ENCODE results near the gene LACTBL1.

The LACTBL1 gene

DNA sequence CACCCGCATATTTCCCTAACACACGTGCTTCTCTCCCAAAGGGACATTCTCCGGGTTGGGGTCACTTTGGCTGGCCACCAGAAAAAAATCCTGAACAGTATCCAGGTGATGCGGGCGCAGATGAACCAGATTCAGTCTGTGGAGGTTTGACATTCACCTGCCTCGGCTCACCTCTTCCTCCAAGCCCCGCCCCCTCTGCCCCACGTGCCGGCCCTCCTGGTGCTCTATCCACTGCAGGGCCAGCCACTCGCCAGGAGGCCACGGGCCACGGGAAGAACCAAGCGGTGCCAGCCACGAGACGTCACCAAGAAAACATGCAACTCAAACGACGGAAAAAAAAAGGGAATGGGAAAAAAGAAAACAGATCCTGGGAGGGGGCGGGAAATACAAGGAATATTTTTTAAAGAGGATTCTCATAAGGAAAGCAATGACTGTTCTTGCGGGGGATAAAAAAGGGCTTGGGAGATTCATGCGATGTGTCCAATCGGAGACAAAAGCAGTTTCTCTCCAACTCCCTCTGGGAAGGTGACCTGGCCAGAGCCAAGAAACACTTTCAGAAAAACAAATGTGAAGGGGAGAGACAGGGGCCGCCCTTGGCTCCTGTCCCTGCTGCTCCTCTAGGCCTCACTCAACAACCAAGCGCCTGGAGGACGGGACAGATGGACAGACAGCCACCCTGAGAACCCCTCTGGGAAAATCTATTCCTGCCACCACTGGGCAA is 59.1 kb downstream of the LACTBL1 start:
- DNase-seq (ENCODE audit: low spot score), result no peak

DNA sequence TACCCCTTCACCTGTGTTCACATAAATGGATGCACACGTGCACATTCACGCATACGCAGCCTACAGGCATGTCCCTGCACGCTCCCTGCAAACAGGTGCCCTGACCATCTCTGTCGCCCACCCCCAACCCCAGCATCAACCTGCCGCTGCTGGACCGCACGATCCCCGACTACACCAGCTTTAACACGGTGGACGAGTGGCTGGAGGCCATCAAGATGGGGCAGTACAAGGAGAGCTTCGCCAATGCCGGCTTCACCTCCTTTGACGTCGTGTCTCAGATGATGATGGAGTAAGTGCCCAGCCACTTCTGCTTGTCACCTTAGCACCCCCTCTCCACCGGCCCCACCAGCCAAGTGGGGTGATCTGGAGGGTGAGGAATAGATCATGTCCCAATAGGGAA is 60.4 kb downstream of the LACTBL1 start:
- DNase-seq (ENCODE audit: low spot score), result no peak

DNA sequence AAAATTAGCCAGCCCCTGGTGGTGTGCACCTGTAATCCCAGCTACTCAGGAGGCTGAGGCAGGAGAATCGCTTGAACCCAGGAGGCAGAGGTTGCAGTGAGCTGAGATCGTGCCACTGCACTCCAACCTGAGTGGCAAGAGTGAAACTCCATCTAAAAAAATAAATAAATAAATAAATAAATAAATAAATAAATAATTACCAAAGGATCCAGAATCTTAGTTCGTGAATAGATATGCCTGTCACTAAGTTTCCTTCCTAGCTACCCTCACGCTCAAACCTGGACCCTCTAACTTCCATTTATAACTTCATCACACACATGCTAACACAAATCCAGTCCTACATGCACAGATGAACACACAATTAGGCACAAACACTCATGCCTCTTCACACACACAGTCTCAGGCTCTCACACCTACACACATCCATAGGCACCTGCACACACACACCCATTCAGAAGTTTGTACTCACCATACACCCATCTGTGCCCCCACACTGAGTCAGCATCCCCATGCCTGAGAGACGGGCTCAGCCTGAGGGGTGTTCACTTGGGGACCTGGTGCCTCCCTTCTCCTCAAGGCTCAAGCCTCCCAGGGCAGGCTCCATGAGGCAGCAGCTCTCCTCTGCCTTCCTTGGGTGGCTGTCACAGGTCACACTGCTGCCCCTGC is 61.5 kb downstream of the LACTBL1 start:
- no peak for DNase-seq (ENCODE audit: low spot score)

DNA sequence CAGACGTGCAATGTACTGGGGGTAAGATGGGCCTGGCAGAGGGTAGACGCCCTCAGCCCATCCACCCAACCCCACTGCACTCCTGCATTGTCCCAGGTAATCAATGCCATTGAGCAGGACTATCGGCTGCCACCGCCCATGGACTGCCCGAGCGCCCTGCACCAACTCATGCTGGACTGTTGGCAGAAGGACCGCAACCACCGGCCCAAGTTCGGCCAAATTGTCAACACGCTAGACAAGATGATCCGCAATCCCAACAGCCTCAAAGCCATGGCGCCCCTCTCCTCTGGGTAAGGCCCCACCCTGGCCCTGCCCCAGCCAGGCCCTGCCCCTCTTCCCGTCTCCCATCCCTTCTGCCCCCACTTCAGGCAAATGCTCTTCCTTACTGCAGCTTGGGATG is 62.4 kb downstream of the LACTBL1 start:
- DNase-seq (ENCODE audit: low spot score), result no peak

DNA sequence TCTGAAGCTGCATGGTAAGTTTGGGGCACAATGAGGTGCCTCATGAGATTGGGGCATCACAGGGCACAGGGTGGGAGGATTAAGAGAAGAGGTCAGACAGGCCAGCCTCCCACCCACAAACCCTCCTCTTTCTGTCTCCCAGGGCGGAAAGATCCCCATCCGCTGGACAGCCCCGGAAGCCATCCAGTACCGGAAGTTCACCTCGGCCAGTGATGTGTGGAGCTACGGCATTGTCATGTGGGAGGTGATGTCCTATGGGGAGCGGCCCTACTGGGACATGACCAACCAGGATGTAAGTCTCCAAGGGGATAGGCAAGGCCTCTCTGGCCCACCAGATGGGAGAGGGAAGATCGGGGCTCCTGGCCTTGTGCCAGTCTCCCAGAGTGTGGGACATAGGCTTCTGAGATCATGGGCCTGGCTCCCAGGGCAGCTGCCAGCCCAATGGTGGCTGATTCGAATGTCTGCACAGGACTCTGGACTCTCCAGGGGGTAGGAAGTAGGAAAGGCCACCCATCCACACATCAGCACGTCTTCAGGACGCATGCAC is 63.7 kb downstream of the LACTBL1 start:
- DNase-seq (ENCODE audit: low spot score), result no peak

DNA sequence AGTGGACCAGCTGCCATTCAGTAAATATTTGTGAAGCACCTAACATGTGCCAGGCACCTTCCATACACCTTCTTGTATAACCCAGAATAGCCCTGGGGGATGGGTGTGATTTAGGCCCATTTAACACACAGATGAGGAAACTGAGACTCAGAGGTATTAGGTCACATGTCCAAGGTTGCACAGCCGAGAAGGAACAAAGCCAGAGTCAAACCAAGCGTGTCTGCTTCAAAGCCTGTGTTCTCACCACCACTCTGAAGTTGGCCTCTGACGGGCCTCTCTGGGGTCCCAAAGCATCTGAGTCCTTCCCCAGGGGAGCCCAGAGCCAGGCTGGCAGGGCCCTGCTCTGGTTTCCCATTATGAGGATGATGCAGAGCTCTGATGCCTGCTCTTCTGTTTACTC is 65.1 kb downstream of the LACTBL1 start:
- DNase-seq (ENCODE audit: low spot score), result no peak

DNA sequence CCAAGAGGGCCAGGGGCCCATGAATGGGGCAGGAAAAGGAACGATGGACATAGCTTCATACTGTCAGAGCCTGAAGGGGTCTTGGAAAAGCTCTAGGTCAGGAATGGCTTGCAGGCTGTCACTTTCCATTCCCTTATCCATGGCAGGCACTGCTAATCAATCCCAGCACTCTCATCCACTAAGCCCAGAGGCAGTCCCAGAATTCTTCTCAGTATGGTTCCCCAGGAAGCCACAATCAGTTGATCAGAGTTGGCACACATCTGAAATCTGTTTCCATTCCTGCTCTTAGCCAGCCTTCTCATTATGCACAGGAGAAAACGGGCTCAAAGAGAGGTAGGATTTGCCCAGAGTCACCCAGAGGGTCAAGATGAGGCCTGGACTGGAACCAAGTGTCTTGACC is 65.7 kb downstream of the LACTBL1 start:
- no peak for DNase-seq (ENCODE audit: low spot score)

DNA sequence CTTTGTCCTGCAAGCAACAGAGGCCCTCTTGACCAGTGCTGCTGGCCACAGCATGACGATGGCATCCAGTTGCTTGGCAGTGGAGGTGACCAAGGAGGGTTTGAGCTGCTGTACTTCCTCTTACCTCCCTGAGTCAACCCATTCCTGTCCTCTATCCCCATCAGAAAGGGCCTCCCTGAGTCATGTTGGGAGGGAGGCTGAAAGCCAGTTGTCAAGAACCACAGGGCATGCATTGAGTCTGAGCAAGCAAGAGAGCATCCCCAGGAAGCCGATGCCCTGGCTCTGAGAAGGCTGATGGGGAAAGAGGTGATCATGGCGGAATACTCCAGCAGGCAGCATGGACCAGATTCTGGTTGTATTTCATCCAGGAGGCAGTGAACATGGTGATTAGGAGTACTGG is 69.6 kb downstream of the LACTBL1 start:
- no peak for DNase-seq (ENCODE audit: low spot score)
